ENCODE measurements around the gene PTPRN2.

Gene PTPRN2

GRCh38 chr7:157558516-157558874, 1029.1 kb downstream of the PTPRN2 start:
- no peak for TF ChIP-seq CTCF (conservative IDR thresholded peaks at IDR 0.05; ENCODE audit: low read length)
- DNase-seq (ENCODE audit: low read depth), result no peak
- H3K4me3 ChIP-seq (ENCODE audit: low read length), result no peak overlapping the region

GRCh38 chr7:157558061-157558460, 1029.6 kb downstream of the PTPRN2 start:
- TF ChIP-seq CTCF (conservative IDR thresholded peaks at IDR 0.05; ENCODE audit: low read length), result no peak
- no peak for DNase-seq (ENCODE audit: low read depth)
- no peak overlapping the region for H3K4me3 ChIP-seq (ENCODE audit: low read length)

- no peak for TF ChIP-seq CTCF (conservative IDR thresholded peaks at IDR 0.05; ENCODE audit: low read length)
- no peak for DNase-seq (ENCODE audit: low read depth)
- H3K4me3 ChIP-seq (ENCODE audit: low read length), result no peak overlapping the region
Measured at GRCh38 chr7:157557263-157557662, 1030.4 kb downstream of the PTPRN2 start.

- H3K4me3 ChIP-seq (ENCODE audit: low read length), result no peak overlapping the region
- DNase-seq (ENCODE audit: low read depth), result no peak
- no peak for TF ChIP-seq CTCF (conservative IDR thresholded peaks at IDR 0.05; ENCODE audit: low read length)
Measured at GRCh38 chr7:157556642-157556944, 1031.0 kb downstream of the PTPRN2 start.

GRCh38 chr7:157555944-157556641, 1031.5 kb downstream of the PTPRN2 start:
- TF ChIP-seq CTCF (conservative IDR thresholded peaks at IDR 0.05; ENCODE audit: low read length), result no peak
- DNase-seq (ENCODE audit: low read depth), result no peak
- H3K4me3 ChIP-seq (ENCODE audit: low read length), result no peak overlapping the region

GRCh38 chr7:157555313-157555712, 1032.3 kb downstream of the PTPRN2 start:
- DNase-seq (ENCODE audit: low read depth), result no peak
- no peak overlapping the region for H3K4me3 ChIP-seq (ENCODE audit: low read length)
- no peak for TF ChIP-seq CTCF (conservative IDR thresholded peaks at IDR 0.05; ENCODE audit: low read length)

- no peak overlapping the region for H3K4me3 ChIP-seq (ENCODE audit: low read length)
- TF ChIP-seq CTCF (conservative IDR thresholded peaks at IDR 0.05; ENCODE audit: low read length), result no peak
- no peak for DNase-seq (ENCODE audit: low read depth)
Measured at GRCh38 chr7:157554393-157555238, 1033.0 kb downstream of the PTPRN2 start.

All from AG10803 (cell line).